Measurements from ENCODE around the gene ADRA2A.

ADRA2A gene

GRCh38 chr10:111113238-111113960 is 36.6 kb downstream of the ADRA2A start:
- no peak for DNase-seq

DNA sequence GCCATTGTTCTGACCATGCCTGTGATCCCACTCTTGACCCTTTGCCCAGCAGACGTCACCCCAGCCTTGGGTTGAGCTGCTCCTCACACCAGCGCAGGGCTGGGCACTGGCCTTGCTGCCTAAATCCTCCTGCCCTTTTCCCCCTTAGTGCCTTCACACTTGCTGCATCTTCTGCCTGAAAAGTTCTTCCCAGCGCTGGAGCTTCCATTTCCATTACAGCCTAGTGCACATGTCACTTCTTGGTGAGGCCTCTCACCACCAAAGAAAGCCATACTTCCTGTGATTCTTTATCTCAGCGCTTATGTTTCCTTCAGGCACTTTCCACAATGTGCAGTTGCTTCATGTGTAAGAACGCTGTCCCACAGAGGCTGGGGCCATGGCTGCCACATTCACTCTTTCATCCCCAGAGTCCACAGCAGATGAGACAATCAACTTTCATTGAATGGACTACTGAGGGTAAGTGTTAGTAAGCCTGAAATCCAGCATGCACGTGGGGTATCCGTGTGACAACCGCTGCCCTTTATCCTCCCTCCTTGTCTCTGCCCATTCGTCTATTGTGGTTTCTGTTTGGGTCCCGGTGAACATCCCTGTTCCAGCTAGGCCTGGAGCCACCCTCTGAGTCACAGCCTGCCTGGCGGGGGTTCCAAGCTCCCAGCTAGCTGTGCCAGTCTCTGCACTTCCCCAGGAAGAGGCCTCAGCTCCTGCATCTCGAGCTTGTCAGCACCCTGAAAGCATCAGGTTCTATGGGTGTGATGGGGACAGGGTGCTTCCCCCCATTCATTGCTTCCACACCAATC is 37.3 kb downstream of the ADRA2A start:
- DNase-seq: no peak

DNA sequence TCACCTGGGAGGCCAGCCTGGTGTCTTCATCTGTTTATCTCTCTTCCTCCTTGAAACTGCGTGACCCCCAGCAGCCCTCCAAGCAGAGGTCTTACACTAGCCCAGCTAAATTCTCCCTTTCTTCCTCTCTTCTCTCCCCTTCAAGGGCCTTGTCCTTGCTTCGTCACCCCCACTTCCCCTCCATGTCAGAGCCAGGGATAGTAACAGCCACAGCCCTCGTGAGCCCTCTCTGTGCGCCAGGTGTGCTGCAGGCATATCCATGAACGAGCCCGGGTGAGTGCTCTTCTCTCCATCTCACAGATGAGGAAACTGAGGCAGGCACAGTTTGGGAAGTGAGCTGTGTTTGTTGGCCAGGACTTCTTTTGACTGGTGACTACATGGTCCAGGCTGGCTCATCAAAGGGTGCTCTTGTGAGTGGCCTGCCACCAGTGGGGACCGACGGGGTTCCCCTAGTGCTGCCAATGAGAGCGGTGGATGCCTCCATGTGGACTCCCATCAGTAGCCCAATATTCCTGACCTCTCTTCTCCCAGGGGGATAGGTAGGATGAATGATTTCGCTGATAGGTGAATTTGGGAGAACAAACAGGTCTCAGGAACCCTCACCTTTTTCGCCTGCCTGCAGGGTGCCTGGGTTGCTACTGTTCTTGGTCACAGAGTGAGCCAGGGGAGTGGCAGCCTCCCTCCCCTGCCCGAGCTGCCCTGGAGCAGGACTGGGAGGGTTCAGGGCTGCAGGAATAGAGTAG is 38.1 kb downstream of the ADRA2A start:
- no peak for DNase-seq

- no peak for DNase-seq
Measured at GRCh38 chr10:111116211-111116610, 39.4 kb downstream of the ADRA2A start.

- no peak for DNase-seq
Measured at GRCh38 chr10:111116762-111117445, 40.1 kb downstream of the ADRA2A start.

DNA sequence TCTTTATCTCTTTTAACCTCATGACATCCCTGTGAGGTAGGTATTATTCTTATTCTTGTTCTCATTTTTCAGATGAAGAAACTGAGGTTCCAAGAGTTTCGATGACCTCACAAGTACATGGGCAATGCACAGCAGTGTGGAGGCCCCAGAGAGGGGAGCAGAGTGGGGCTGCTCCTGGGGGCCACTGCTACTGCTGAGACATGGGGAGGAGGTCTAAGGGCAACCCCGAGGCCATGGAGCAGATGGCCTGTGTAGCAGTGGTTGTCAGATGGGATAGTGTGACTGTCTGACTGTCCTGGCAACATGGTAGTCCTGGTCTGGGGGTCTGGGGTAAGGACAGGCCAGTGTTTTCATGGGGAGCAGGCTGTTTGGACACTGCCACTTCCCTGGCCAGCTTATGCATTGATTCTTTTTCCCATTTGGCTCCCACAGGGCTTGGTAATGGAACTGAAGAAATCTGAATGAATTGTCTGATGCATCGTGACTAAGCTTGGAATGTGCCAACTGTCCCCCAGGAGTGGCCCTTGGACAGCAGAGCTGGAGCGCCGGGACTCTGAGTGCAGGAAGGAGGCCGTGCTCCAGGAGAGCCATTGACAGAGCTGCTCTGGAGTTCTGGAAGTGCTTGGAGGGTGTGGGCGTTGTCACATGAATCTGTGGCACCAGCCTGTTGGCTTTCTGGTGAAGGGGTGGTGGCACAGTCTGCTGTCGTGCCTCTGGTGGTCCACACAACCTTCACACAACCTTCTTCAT is 40.9 kb downstream of the ADRA2A start:
- no peak for DNase-seq

- DNase-seq: no peak
Measured at GRCh38 chr10:111118758-111119157, 41.9 kb downstream of the ADRA2A start.

DNA sequence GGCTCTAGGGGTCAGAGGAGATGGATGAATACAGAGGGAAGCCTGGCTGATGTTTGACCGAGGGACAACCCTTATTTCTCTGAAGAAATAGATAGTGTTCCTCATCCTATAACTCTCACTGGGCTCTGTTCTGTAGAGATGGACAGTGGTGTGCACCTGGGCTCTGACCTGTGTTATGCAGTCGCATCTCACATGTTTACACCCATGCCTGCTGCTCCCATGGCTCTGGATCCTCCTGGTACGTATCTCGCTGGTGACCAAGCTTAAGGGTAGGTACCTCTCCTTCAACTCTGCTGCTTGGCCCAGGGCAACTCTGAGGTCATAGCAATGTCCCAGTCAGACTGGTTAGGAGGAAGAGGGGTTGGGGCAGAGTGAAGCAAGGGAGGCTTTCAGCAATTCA is 42.8 kb downstream of the ADRA2A start:
- DNase-seq: no peak

DNA sequence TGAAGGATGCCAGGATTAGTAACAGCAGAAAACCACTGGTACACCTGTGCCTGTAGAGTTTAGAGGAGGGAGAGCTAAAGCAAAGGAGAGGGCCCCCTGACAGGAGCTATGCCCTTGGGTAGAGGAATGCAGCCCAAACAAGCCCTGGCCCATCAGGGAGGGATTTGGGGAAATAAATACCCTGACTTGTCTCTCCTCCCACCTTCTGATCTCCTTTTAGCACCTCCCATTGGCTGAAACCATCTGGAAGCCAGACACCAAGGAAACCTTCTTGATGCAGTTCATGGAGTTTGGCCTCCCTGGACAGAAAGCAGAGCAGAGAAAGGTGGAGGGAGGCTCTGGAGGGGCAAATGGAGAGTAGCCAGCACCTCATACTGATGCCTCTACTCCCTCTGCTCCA is 45.3 kb downstream of the ADRA2A start:
- DNase-seq: no peak

- DNase-seq: no peak
Measured at GRCh38 chr10:111123883-111124282, 47.1 kb downstream of the ADRA2A start.

GRCh38 chr10:111125102-111125501 is 48.3 kb downstream of the ADRA2A start:
- no peak for DNase-seq

DNA sequence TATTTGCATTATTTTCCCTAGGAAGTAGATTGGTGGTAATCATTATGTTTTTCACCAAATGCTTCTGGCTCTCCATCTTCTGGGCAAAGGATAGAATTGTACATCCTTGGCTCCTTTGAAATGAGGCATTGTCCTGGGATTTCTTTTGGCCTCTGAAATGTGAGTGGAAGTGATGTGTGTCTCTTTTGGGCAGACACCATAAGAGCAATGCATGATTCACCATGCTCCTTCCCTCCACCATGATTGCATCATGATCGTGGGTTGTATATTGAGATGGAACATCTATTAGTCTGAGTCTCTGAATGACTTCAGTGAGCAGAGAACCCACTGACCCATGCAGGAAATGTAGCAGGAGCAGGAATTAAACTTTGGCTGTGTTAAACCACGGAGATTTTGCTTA is 49.2 kb downstream of the ADRA2A start:
- no peak for DNase-seq

GRCh38 chr10:111127081-111127848 is 50.4 kb downstream of the ADRA2A start:
- no peak for DNase-seq

- no peak for DNase-seq
Measured at GRCh38 chr10:111128331-111129180, 51.7 kb downstream of the ADRA2A start.

GRCh38 chr10:111129363-111129762 is 52.5 kb downstream of the ADRA2A start:
- DNase-seq: no peak

DNA sequence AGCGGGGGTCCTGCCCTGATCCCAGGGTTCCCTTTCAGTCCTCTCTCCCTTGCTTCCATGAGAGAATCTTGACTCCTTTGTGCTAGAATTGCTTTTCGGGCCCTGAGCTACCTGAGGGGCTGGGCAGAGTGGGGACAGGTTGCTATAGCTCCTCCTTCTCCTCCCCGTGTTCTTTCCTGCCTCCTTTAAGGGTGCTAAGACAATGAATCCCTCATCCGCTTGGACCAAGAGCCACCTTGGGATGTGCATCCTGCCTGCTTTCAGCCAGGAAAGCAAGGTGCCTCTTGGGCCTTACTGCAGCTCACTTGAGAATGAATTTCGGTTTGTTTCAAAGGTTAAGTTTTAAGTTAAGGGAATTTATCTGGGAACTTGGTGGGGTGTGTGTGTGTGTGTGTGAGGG is 53.6 kb downstream of the ADRA2A start:
- DNase-seq: no peak

Measured in activated effector memory CD4-positive, alpha-beta T cell treated with Interleukin-2 at 50 U/mL for 16 hours (primary cell).